ENCODE data around the gene KLHL13.
"Not testable (repeated sequence)": the region's sequence is repeated elsewhere in the genome, so short reads cannot be mapped to it uniquely, and the experiment has no call there.

KLHL13 gene

GRCh38 chrX:118074196-118074595, 42.4 kb downstream of the KLHL13 start:
- DNase-seq (ENCODE audit: low read depth) = no peak

- DNase-seq (ENCODE audit: low read depth) = no peak
Measured at GRCh38 chrX:118066867-118067515, 49.6 kb downstream of the KLHL13 start.

- no peak for DNase-seq (ENCODE audit: low read depth)
Measured at GRCh38 chrX:118062817-118063615, 53.6 kb downstream of the KLHL13 start.

DNA sequence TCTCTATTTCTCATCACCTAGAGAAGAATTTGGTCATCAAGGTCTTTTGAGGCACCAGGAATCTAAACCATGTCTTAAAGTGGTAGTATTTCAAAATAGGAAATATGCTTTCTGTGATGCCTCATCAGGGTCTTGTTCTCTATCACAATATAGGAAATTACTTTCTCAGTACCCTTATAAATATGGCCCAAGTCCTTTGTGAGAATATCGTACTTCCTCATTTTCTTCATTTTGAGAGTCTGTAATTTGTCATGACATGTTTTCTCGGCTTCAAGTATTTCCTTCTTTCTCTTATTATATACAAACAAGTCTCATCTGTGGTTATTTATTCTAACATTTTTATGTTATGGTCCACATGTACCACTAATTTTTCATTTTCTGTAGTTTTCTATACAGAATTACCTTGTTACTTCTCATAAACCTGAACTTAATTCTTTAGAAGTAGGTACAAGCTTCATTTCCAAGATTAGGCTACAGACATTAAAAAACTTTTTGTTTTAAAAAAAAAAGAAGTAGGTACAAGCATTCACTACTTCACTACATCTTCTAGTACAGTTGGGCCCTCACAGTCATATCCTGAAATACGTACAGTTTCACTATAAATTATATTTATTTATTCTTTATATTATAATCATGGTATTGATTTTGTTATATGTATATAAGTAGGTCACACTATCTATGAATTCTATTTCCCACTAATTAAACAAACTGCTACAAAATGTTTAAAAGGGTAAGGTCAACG, 54.4 kb downstream of the KLHL13 start:
- DNase-seq (ENCODE audit: low read depth) = no peak

- DNase-seq (ENCODE audit: low read depth) = no peak
Measured at GRCh38 chrX:118058924-118059323, 57.7 kb downstream of the KLHL13 start.

GRCh38 chrX:118056870-118057269, 59.7 kb downstream of the KLHL13 start:
- no peak for DNase-seq (ENCODE audit: low read depth)

DNA sequence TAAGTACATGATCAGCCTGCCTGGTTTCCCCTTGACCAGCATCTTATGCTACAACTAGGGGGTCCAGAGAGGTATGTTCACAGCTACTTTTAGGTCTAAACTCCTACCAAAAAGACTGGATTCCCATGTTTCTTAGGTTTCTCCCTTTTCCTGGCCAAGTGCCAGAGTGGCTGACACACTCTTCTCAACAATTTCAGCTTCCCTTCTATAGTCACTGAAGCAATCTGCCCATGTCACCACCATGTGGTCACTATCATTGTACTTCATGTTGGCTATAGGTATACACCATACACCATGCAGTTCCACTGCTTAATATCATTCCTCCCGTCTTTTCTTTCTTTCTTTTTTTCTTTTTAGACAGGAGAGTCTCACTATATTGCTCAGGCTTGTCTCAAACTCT, 66.9 kb downstream of the KLHL13 start:
- no peak for DNase-seq (ENCODE audit: low read depth)

DNA sequence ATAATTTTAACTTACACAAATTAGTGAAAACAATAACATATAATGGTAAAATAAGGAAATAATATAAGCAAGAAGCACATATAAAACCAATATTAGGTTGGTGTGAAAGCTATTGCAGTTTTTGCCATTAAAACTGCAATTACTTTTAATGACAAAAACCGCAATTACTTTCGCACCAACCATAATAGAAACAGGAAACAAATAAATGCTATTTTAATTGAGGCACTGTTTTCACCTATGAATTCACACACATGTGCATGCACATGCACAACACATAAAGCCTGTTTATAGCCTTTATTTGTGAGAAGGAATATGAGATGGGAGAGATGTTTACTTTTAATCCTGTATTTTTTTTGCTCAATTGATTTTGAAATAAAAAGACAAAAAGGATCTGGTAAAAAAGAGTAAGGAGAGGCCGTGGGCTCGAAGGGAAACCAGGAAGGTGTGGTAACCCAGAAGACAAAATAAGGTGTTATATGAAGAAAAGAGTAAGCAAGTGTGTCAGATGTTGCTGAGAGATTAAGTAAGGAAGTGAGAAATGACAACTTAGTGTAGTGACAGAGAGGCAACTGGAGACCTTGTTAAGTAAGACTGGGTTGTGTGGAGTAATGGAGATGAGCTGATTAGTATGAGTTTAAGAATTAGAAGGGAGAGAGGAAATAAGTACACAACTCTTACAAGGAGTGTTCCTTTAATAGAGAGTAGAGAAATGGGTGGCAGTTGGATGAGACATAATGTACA, 69.0 kb downstream of the KLHL13 start:
- DNase-seq (ENCODE audit: low read depth) = no peak

- no peak for DNase-seq (ENCODE audit: low read depth)
Measured at GRCh38 chrX:118039591-118039990, 77.0 kb downstream of the KLHL13 start.

- no peak for DNase-seq (ENCODE audit: low read depth)
Measured at GRCh38 chrX:118038614-118039365, 77.8 kb downstream of the KLHL13 start.

- DNase-seq (ENCODE audit: low read depth) = no peak
Measured at GRCh38 chrX:118026631-118027030, 90.0 kb downstream of the KLHL13 start.

- no peak for DNase-seq (ENCODE audit: low read depth)
Measured at GRCh38 chrX:118025226-118025625, 91.4 kb downstream of the KLHL13 start.

- no peak for DNase-seq (ENCODE audit: low read depth)
Measured at GRCh38 chrX:118024482-118024881, 92.1 kb downstream of the KLHL13 start.

DNA sequence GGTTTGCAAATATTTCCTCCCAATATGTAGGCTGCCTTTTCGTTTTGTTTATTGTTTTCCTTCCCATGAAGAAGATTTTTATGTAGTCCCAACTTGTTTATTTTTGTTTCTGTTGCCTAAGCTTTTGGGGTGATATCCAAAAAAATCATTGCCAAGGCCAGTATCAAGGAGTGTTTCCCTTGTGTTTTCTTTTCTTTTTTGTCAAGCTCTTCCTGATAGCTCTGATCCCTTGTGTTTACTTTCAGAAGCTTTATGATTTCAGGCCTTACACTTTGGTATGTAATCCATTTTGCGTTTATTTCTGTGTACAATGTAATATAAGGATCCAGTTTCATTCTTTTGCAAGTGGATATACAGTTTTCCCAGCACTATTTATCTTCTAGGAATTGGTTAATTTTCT, 93.9 kb downstream of the KLHL13 start:
- DNase-seq (ENCODE audit: low read depth) = no peak

GRCh38 chrX:118016422-118016821, 100.2 kb downstream of the KLHL13 start:
- DNase-seq (ENCODE audit: low read depth) = no peak

GRCh38 chrX:118002417-118002816, 114.2 kb downstream of the KLHL13 start:
- not testable (repeated sequence) for DNase-seq (ENCODE audit: low read depth)

GRCh38 chrX:118000518-118000917, 116.1 kb downstream of the KLHL13 start:
- DNase-seq (ENCODE audit: low read depth) = no peak

GRCh38 chrX:117998171-117998570, 118.4 kb downstream of the KLHL13 start:
- DNase-seq (ENCODE audit: low read depth) = no peak

GRCh38 chrX:117996918-117997480, 119.6 kb downstream of the KLHL13 start:
- DNase-seq (ENCODE audit: low read depth) = no peak

- DNase-seq (ENCODE audit: low read depth) = no peak
Measured at GRCh38 chrX:117996408-117996807, 120.2 kb downstream of the KLHL13 start.

DNA sequence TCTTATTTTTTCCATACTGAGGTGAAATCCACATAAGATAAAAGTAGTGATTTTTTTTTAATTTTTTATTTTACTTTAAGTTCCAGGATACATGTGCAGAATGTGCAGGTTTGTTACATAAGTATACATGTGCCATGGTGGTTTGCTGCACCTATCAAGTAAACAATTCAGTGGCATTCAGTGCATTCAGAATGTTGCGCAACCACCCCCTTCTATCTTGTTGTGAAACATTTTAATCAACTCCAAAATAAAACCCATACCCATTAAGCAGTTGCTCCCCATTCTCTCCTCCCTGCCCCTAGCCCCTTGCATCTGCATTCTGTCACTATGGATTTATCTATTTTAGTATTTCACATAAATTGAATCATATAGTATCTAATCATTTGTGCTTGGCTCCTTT, 121.2 kb downstream of the KLHL13 start:
- DNase-seq (ENCODE audit: low read depth) = no peak

Data from stimulated activated CD8-positive, alpha-beta memory T cell treated with anti-CD3 and anti-CD28 coated beads, Interleukin-7, amount 100 ng/mL, for 24 hours (primary cell).